Lung (tissue), 12 donors: ENCODE measurements around the gene TSPAN32. TPM values are rescaled to one million over a fixed set of nuclear protein-coding genes. Genes with fewer than 3 reads are reported as not detected.
A peak's percentile ranks its signal among the peaks of the same experiment; 100 is the strongest.

Experiments
- ATAC-seq: fragments of 200-7000 bp; cut with Tn5 transposase; one replicate; pipeline ENCODE4 v1.9.1; 2020; ENCODE audit warnings: moderate number of reproducible peaks; ENCODE audit not compliant: insufficient read depth, low FRiP score
- DNase-seq, 3 donors: peaks; one replicate each; pipeline ENCODE4 v3.0.0-alpha.2; 2013 to 2017
- H3K27ac ChIP-seq, 2 donors: one replicate each; pipeline ENCODE4 v1.5.1; 2013; ENCODE audit warnings: mild to moderate bottlenecking in 2 of 2, moderate library complexity in 2 of 2, control low read depth in 1 of 2, inconsistent platforms in 1 of 2, low read depth in 1 of 2, low read length in 1 of 2
- H3K27me3 ChIP-seq, 3 donors: one replicate each; pipeline ENCODE4 v1.5.1; 2013; ENCODE audit warnings: low read length in 2 of 3; ENCODE audit not compliant: control insufficient read depth in 3 of 3, insufficient read depth in 3 of 3
- H3K36me3 ChIP-seq, 4 donors: one replicate each; pipeline ENCODE4 v1.5.1; 2013; ENCODE audit warnings: low read length in 4 of 4, mild to moderate bottlenecking in 1 of 4, moderate library complexity in 1 of 4; ENCODE audit not compliant: control insufficient read depth in 4 of 4, insufficient read depth in 4 of 4
- H3K4me1 ChIP-seq, 5 donors: one replicate each; pipeline ENCODE4 v1.5.1; 2013; ENCODE audit warnings: low read length in 5 of 5, mild to moderate bottlenecking in 2 of 5, moderate library complexity in 1 of 5; ENCODE audit not compliant: control insufficient read depth in 5 of 5, insufficient read depth in 5 of 5
- H3K4me3 ChIP-seq: one replicate; pipeline ENCODE4 v1.5.1; 2013; ENCODE audit warnings: mild to moderate bottlenecking, control low read depth, moderate library complexity
- H3K9ac ChIP-seq, 2 donors: one replicate each; pipeline ENCODE4 v1.5.1; 2013; ENCODE audit warnings: low read length in 2 of 2, control low read depth in 1 of 2; ENCODE audit not compliant: insufficient read depth in 1 of 2
- H3K9me3 ChIP-seq, 4 donors: one replicate each; pipeline ENCODE4 v1.5.1; 2013; ENCODE audit warnings: low read length in 3 of 4, mild to moderate bottlenecking in 1 of 4, moderate library complexity in 1 of 4; ENCODE audit not compliant: control insufficient read depth in 4 of 4, insufficient read depth in 3 of 4
- WGBS, 2 donors: extraction: QIAGEN DNeasy Blood & Tissue Kit; methylation state at CpG; one replicate each; pipeline ENCODE4 v1.1.7; 2013; 5-methylcytosine and 5-hydroxymethylcytosine counted together
- polyA plus RNA-seq, 2 donors: library from polyadenylated mRNA; stranded (reverse); fragments of 200-250 nt; gene quantifications; one replicate each; pipeline ENCODE4 v1.2.1, GENCODE V29; 2013
- total RNA-seq, 2 donors: library from RNA; depleted of rRNA in 1 of 2; stranded (reverse); fragments of >200 nt in 1 of 2; gene quantifications; one replicate each; pipeline ENCODE4 v1.2.1, GENCODE V29; 2014 to 2021
- TF ChIP-seq, protein P1 (sequence below): IDR thresholded peaks from 2 replicates; pipeline ENCODE4 v1.5.1; 2012; ENCODE audit warnings: mild to moderate bottlenecking; ENCODE audit errors: control extremely low read depth, extremely low read depth
- donor health status: control.
- donor health status: control.
- donor health status: Bipolar disorder and iron deficiency.
- donor health status: healthy.
- donor health status: DM: yes; HTN: yes; CAD: no.

TSPAN32 gene
- total and polyA plus RNA-seq, 4 donors = 6.1 to 7.6 (median 7.1) TPM

DNA sequence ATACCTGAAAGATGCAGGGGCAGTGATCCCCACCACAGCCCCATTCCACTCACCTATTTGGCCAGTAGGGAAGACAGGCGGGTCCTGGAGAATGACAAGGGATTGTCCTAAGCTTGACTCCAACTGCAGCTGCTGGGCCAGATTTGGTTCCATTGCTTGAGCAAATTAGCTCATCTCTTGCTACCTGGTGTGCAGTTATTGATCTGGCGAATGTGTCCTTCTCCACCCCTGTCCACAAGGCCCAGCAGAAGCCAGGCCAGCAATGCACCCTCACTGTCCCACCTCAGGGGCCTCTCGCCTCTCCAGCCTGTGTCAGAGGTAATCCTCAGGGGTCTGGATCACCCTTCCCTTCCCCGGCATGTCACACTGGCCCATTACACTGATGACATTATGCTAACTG, 23.3 kb downstream of the TSPAN32 start:
- H3K4me1 ChIP-seq = peaks cover 0 to 11% (median 0%) of the 10 kb centered on the region in 5 donors
- H3K9ac ChIP-seq = no peak overlapping the region
- ATAC-seq (no peak), DNase-seq (no peak)
- H3K36me3 ChIP-seq = no peaks in the 10 kb centered on the region
- H3K9me3 ChIP-seq = no peaks in the 10 kb centered on the region
- no peak overlapping the region for H3K4me3 ChIP-seq
- WGBS, 2 donors = 87 to 95% methylated on average over 4 of the region's 4 CpGs
- peak overlapping the region in 1 of 2 donors; percentile 61 for H3K27ac ChIP-seq
- no peaks in the 10 kb centered on the region for H3K27me3 ChIP-seq
- TF ChIP-seq, protein P1, sequence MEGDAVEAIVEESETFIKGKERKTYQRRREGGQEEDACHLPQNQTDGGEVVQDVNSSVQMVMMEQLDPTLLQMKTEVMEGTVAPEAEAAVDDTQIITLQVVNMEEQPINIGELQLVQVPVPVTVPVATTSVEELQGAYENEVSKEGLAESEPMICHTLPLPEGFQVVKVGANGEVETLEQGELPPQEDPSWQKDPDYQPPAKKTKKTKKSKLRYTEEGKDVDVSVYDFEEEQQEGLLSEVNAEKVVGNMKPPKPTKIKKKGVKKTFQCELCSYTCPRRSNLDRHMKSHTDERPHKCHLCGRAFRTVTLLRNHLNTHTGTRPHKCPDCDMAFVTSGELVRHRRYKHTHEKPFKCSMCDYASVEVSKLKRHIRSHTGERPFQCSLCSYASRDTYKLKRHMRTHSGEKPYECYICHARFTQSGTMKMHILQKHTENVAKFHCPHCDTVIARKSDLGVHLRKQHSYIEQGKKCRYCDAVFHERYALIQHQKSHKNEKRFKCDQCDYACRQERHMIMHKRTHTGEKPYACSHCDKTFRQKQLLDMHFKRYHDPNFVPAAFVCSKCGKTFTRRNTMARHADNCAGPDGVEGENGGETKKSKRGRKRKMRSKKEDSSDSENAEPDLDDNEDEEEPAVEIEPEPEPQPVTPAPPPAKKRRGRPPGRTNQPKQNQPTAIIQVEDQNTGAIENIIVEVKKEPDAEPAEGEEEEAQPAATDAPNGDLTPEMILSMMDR = no peak

DNA sequence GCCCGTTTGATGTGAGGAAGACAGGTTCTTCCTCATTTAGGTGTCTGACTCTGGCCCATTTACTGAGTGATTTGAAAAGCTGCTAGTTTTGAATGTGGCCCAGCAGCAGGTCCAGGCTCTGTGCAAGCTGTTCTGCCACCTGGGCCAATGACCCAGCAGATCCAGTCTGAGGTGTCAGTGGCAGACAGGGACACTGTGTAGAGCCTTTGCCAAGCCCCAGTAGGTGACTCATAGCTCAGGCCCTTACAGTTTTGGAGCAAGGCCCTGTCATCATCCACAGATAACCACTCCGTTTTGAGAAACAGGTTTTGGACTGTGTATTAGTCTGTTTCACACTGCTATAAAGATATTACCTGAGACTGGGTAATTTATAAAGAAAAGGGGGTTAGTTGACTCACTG, 23.9 kb downstream of the TSPAN32 start:
- Histone ChIP-seq H3K4me1 (peaks cover 0 to 5% (median 0%) of the 10 kb centered on the region in 5 donors), H3K9ac (no peak overlapping the region), H3K27ac (peak overlapping the region in 1 of 2 donors; percentile 63), H3K27me3 (no peaks in the 10 kb centered on the region), H3K9me3 (no peaks in the 10 kb centered on the region), H3K4me3 (no peak overlapping the region), H3K36me3 (no peaks in the 10 kb centered on the region)
- 74 to 80% methylated on average over 2 of the region's 2 CpGs for WGBS, 2 donors
- DNase-seq (no peak), ATAC-seq (peak; percentile 81)
- TF ChIP-seq, protein P1 = no peak

DNA sequence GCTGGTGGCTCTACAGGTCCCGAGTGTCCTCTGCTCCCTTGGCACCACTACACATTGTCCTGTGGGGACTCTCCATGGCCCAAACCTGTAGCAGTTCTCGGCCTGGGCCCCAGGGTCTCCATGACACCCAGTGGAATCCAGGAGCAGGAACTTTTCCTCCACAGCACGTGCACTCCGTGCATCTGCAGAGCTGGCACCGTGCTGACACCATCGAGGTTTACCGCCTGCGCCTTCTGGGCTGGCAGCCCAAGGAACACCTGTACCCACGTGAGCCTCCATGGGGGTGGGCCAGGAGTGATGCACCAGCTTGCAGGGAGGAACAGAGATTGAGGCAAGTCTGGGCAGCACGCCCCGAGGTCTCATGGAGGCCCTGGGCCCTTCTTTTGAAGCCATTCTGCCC, 25.2 kb downstream of the TSPAN32 start:
- TF ChIP-seq, protein P1 = no peak
- no peak overlapping the region for H3K4me3 ChIP-seq
- no peaks in the 10 kb centered on the region for H3K4me1 ChIP-seq
- no peak overlapping the region for H3K9ac ChIP-seq
- no peak overlapping the region for H3K27ac ChIP-seq
- no peak for ATAC-seq
- no peaks in the 10 kb centered on the region for H3K27me3 ChIP-seq
- H3K9me3 ChIP-seq = no peaks in the 10 kb centered on the region
- H3K36me3 ChIP-seq = no peaks in the 10 kb centered on the region
- no peak for DNase-seq
- WGBS, 2 donors = 91% methylated on average over 11 of the region's 11 CpGs

DNA sequence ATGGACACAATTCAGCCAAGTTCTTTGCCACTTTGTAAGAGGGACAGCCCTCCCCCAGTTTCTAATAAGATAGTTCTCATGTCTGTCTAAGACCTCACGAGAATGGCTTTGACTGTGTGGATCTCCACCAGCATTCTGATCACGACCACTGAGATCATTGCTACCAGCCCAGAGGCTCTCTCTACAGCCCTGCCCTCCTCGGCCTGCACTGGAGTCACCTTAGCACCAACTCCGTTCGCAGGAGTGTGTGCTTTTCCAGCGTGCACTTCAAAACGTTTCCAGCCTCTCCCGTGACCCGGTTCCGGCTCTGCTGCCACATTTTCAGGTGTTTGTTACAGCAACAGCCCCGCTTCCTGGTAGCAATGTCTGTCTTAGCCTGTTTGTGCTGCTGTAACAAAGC, 26.2 kb downstream of the TSPAN32 start:
- H3K9me3 ChIP-seq = no peaks in the 10 kb centered on the region
- no peak overlapping the region for H3K4me3 ChIP-seq
- H3K27me3 ChIP-seq = no peaks in the 10 kb centered on the region
- no peaks in the 10 kb centered on the region for H3K4me1 ChIP-seq
- no peak overlapping the region for H3K9ac ChIP-seq
- H3K36me3 ChIP-seq = no peaks in the 10 kb centered on the region
- DNase-seq (no peak), ATAC-seq (no peak)
- TF ChIP-seq, protein P1 = no peak
- WGBS, 2 donors = 75 to 90% methylated on average over 11 of the region's 11 CpGs
- no peak overlapping the region for H3K27ac ChIP-seq
